Central memory CD8-positive, alpha-beta T cell (primary cell): ENCODE measurements around the gene SFT2D3.

Experiments used
- ATAC-seq: fragments of 150-1000 bp; cut with Tn5 transposase; replicated peaks from 2 replicates; pipeline ENCODE4 v1.10.0; 2022; ENCODE audit warnings: mild to moderate bottlenecking, moderate FRiP score, moderate number of reproducible peaks; ENCODE audit not compliant: poor library complexity, severe bottlenecking; ENCODE audit errors: extremely low read depth
- DNase-seq, 2 donors: peaks; one replicate each; pipeline ENCODE4 v3.0.0; 2021; ENCODE audit warnings: low spot score in 2 of 2
- H3K27ac Mint-ChIP-seq: one replicate; pipeline ENCODE4 v1.8.0; 2022; ENCODE audit warnings: low read depth, mild to moderate bottlenecking, moderate library complexity, mixed read lengths
- H3K27me3 Mint-ChIP-seq: one replicate; pipeline ENCODE4 v1.8.0; 2022; ENCODE audit warnings: mixed read lengths
- H3K36me3 Mint-ChIP-seq: one replicate; pipeline ENCODE4 v1.8.0; 2022; ENCODE audit warnings: mild to moderate bottlenecking, moderate library complexity, mixed read lengths; ENCODE audit not compliant: insufficient read depth
- H3K4me1 Mint-ChIP-seq: one replicate; pipeline ENCODE4 v1.8.0; 2022; ENCODE audit warnings: mixed read lengths
- H3K4me3 Mint-ChIP-seq: one replicate; pipeline ENCODE4 v1.8.0; 2022; ENCODE audit warnings: mild to moderate bottlenecking, moderate library complexity, mixed read lengths
- H3K9me3 Mint-ChIP-seq: one replicate; pipeline ENCODE4 v1.8.0; 2022; ENCODE audit warnings: mixed read lengths

The SFT2D3 gene

DNA sequence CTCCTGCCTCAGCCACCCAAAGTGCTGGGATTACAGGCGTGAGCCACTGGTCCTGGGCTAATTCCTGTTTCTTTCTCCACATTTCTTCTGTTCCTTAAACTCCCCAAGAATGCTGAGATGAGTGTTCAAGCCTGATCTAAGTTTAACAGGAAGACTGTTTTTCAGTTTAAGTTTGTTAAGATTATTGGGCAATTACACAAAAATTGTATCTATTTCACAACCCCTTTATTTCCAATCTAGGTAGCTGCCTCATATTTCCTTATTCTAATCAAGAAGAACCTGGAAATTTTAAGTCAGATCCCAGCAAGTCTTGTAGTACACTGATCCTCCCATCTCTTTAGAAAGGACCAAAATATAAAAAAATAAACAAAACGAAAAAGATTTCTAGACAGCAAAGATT is 11.7 kb downstream of the SFT2D3 start:
- Mint-ChIP-seq H3K9me3 (no peaks in the 10 kb centered on the region), H3K4me3 (no peak overlapping the region), H3K36me3 (peaks cover 17% of the 10 kb centered on the region), H3K27ac (peak overlapping the region; percentile 61), H3K4me1 (no peaks in the 10 kb centered on the region), H3K27me3 (no peaks in the 10 kb centered on the region)
- ATAC-seq (no peak), DNase-seq (no peak)

GRCh38 chr2:127713562-127713961 is 12.3 kb downstream of the SFT2D3 start:
- Mint-ChIP-seq H3K4me1 (no peaks in the 10 kb centered on the region), H3K9me3 (no peaks in the 10 kb centered on the region), H3K27me3 (no peaks in the 10 kb centered on the region), H3K27ac (peak overlapping the region; percentile 61), H3K36me3 (peaks cover 23% of the 10 kb centered on the region), H3K4me3 (no peak overlapping the region)
- ATAC-seq (no peak), DNase-seq (no peak)

DNA sequence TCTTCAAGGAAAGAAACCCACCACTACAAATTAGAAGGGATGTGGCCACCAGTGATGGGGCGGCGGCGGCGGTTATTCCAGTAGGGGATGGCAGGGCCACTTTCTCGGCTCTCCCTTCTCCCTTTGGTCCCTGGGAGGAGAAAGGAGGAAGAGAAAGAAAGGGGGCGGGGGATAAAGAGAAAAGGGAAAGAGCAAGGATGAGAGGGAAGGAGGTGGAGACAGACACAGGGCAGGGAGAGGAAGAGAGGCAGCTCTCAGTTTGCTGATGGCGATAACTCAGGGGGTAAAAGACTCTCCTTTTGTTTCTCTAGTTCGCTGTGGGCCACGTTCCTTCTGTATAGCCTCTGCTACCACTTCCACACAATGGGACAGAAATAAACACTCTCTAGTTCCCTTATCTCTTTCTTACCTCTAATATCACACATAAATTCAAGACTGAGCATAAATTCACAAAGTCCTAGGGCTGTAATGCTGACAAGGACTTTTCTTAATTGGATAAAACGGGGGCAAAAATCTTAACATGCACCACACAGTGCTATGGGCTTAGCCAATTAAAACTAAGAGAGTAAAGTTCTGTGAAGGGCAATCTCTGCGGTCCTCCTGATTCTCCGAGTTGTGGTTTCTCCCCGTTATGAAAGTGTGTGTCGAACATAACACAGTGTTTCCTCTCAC is 14.6 kb downstream of the SFT2D3 start:
- DNase-seq, result no peak
- ATAC-seq, result no peak
- Mint-ChIP-seq H3K4me3 (no peak overlapping the region), H3K4me1 (no peaks in the 10 kb centered on the region), H3K27me3 (no peaks in the 10 kb centered on the region), H3K36me3 (peaks cover 26% of the 10 kb centered on the region), H3K27ac (peak overlapping the region; percentile 27), H3K9me3 (no peaks in the 10 kb centered on the region)

- Mint-ChIP-seq H3K27ac (no peak overlapping the region), H3K36me3 (peaks cover 44% of the 10 kb centered on the region), H3K4me1 (no peaks in the 10 kb centered on the region), H3K27me3 (no peaks in the 10 kb centered on the region), H3K9me3 (no peaks in the 10 kb centered on the region), H3K4me3 (no peak overlapping the region)
- no peak for ATAC-seq
- no peak for DNase-seq
These were observed 17.0 kb downstream of the SFT2D3 start for GRCh38 chr2:127718271-127718670.

DNA sequence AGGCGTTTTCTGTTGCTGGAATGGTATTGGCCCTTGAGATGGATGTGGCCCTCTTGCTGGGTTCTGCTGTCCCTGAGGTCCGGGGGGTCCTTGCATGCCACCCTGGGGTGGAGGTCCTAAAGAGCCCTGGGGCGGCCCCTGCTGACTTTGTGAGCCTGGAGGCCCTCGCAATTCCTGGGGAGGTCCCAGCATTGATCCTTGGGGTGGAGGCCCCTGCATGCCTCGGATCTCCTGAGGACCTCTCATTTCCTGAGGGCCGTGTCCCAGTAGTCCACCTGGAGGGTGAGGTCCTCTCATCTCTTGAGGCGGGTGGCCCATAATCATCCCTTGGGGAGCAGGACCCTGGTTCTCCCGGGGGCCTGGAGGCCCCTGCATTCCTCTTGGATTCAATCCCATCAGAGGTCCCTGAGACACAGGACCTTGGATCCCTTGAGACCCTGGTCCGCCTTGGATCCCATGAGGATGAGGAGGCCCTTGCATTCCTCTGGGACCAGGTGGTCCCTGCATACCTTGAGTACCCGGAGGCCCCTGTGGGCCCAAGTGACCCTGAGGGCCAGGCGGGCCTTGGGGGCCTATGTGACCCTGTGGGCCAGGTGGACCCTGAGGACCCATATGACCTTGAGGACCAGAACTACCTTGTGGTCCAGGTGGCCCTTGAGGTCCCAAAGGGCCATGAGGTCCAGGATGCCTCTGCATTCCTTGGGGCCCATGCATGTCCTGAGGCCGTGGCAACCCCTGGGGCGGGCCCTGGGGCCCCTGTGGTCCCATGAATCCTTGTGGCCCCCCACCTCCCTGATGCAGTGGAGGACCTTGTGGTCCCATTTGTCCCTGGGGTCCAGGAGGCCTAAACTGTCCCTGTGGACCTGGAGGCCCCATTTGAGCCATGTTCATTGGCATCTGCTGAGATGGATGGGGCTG is 18.3 kb downstream of the SFT2D3 start:
- no peak for DNase-seq
- Mint-ChIP-seq H3K36me3 (peaks cover 45% of the 10 kb centered on the region), H3K27me3 (no peaks in the 10 kb centered on the region), H3K9me3 (no peaks in the 10 kb centered on the region), H3K4me1 (no peaks in the 10 kb centered on the region), H3K27ac (no peak overlapping the region), H3K4me3 (no peak overlapping the region)
- ATAC-seq, result no peak

DNA sequence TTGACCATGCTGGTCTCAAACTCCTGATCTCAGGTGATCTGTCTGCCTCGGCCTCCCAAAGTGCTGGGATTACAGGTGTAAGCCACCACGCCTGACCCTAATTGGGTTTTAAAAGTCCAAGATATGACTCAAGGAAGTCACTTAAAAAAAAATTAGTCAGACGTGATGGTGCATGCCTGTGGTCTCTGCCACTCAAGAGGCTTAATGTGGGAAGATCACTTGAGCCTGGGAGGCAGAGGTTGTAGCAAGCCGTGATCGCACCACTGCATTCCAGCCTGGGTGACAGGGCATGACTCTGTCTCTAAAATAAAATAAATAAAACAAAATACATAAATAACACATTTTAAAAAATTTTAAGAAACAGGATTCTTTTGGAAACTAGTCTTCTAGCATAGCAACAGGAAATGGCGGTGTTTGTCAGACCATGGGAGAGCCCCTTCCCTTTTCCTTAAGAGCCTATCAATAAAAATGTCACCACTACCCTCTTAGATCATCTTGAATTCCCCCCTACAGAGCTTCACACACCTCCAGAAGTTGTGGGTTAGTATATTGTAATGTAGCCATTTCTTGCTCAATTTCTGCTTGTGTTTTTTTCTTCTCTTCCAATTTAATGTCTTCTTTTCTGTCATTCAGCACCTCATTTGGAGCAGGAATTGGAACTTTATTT is 20.1 kb downstream of the SFT2D3 start:
- Mint-ChIP-seq H3K36me3 (peaks cover 43% of the 10 kb centered on the region), H3K27ac (no peak overlapping the region), H3K4me3 (no peak overlapping the region), H3K27me3 (no peaks in the 10 kb centered on the region), H3K4me1 (no peaks in the 10 kb centered on the region), H3K9me3 (no peaks in the 10 kb centered on the region)
- DNase-seq, result no peak
- no peak for ATAC-seq

- DNase-seq, result no peak
- H3K27ac Mint-ChIP-seq, result no peak overlapping the region
- H3K9me3 Mint-ChIP-seq, result no peaks in the 10 kb centered on the region
- H3K4me3 Mint-ChIP-seq, result no peak overlapping the region
- no peaks in the 10 kb centered on the region for H3K27me3 Mint-ChIP-seq
- peaks cover 43% of the 10 kb centered on the region for H3K36me3 Mint-ChIP-seq
- no peaks in the 10 kb centered on the region for H3K4me1 Mint-ChIP-seq
- ATAC-seq, result no peak
These were observed 20.7 kb downstream of the SFT2D3 start for GRCh38 chr2:127721978-127722355.

GRCh38 chr2:127722807-127723206 is 21.5 kb downstream of the SFT2D3 start:
- Mint-ChIP-seq H3K9me3 (no peaks in the 10 kb centered on the region), H3K27ac (no peak overlapping the region), H3K4me3 (no peak overlapping the region), H3K4me1 (no peaks in the 10 kb centered on the region), H3K27me3 (no peaks in the 10 kb centered on the region), H3K36me3 (peaks cover 43% of the 10 kb centered on the region)
- ATAC-seq (no peak), DNase-seq (no peak)

DNA sequence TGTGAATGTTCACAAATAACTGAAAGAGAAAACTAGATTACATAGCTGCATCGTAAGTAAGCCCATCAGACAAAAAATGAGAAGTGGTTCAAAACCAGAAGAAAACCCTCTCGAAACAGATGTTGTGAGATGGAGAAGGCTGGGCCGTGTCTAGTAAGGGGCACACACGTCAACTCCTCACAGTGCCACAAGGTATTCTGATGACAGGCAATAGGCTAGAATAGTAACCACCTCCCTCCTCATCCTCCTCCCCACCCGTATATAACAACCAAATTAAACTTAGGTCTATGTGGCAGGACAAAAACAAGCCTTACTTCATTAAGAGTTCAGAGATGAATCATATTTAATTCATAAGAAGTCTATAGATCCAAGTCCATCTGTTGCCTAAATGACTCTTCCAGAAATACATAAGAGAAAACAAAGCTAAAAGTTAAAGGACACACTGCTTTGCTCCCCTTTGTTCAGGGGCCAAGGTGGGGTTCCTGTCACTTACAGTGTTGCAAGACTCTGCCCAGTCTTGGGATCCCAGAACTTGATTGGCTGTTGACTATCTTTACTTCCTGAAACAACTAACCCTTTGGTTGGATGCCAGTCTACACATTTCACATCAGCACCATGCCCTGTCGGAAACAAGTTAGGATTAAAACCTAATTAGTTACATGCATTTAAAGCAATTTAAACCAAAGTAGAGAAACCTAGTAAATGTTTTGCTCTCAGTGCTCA is 25.0 kb downstream of the SFT2D3 start:
- DNase-seq (no peak), ATAC-seq (no peak)
- Mint-ChIP-seq H3K4me3 (no peak overlapping the region), H3K36me3 (peaks cover 20% of the 10 kb centered on the region), H3K27ac (no peak overlapping the region), H3K27me3 (no peaks in the 10 kb centered on the region), H3K9me3 (no peaks in the 10 kb centered on the region), H3K4me1 (no peaks in the 10 kb centered on the region)

DNA sequence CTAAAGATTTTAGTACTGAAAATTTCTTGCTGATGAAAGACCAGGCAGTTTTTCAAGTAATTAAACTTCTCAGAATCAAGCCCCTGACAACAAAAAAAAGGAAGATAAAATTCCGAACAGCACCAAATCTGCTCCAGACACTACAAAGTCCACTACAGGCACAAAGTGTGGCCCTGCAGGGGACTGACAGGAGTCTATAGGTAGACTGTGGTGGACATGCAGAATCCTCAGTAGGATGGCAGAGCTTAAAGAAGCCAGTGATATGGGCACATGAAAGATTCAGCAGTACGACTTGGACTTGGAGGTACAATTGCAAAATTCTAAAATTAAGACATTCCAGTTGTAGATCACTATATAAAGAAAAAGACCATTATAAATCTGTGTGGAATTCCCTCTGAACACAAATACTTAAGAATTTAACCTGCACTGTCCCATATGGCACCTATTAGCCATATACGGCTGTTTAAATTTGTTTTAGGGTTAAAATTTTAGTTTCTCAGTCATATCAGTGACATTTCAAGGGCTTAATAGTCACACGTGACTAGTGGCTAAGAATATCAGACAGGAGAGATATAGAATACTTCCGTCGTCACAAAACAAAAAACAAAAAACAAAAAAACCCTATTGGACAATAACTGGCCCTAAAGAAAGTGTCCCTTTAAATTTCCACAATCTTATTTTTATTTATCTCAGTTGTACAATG is 32.0 kb downstream of the SFT2D3 start:
- ATAC-seq (no peak), DNase-seq (no peak)
- Mint-ChIP-seq H3K4me3 (no peak overlapping the region), H3K4me1 (peaks cover 7% of the 10 kb centered on the region), H3K27ac (no peak overlapping the region), H3K9me3 (no peaks in the 10 kb centered on the region), H3K36me3 (peaks cover 13% of the 10 kb centered on the region), H3K27me3 (no peaks in the 10 kb centered on the region)

DNA sequence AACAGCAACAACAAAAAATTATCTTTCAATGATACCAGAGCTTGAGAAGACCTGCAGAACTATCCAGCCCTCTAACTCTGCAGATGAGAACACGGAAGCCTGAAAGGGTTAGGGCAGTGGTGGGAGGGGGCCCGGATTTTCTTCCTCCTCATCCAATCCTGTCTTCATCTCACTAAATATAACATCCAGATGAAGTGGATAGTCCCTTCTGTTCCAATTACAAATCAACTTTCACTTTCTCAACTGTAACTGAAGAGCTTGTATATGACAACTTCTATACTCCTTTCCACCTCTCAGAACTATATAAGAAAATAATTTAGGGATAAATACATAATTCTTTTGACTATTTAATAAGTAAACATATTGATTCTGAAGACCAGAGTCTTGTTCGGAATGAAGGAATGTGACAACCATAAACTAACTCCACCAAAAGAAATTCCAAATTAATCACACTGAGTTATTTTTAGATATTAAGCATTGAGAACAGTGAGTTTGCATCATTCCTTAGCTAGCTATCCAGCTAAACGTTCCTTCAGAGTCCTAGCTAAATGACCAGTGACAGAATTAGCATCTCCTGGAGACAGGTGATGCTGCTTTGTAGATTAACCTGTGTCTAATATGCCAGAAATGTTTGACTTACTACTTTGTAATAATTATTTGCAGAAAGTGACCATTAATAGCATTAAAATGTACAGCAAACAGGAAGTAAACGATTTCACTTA is 32.7 kb downstream of the SFT2D3 start:
- Mint-ChIP-seq H3K9me3 (no peaks in the 10 kb centered on the region), H3K4me3 (no peak overlapping the region), H3K4me1 (peaks cover 7% of the 10 kb centered on the region), H3K27me3 (no peaks in the 10 kb centered on the region), H3K27ac (no peak overlapping the region), H3K36me3 (peaks cover 13% of the 10 kb centered on the region)
- ATAC-seq (no peak), DNase-seq (no peak)
